GM10266 (cell line): ENCODE measurements around the gene SMAD3.

Source experiments
- DNase-seq: peaks from one replicate; pipeline ENCODE4 v3.0.0; 2012; ENCODE audit errors: extremely low spot score
- TF ChIP-seq, protein P1 (sequence below): IDR thresholded peaks from 2 replicates; pipeline ENCODE4 v1.5.1; 2012; ENCODE audit warnings: mild to moderate bottlenecking, low read depth; ENCODE audit not compliant: control insufficient read depth, insufficient read depth; ENCODE audit errors: missing control alignments

The SMAD3 gene

DNA sequence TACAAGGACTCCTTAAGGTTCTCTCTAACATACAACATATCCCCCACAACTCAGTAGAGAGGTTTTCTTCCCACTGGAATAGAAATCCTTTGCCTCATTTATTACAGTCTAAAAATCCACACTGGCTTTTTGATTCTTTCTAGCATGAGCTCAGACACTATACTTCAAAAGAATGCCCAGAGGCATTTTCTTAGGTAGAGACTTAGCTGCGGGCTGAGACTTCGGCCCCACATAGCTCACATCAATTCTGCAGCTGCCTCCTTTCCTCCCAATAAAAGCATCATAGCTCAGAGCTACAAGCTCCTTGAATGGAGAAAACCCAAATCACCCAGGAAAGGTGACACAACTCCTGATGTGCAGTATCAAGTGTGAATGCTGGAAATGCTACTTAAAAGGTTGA is 136.7 kb downstream of the SMAD3 start:
- TF ChIP-seq, protein P1, sequence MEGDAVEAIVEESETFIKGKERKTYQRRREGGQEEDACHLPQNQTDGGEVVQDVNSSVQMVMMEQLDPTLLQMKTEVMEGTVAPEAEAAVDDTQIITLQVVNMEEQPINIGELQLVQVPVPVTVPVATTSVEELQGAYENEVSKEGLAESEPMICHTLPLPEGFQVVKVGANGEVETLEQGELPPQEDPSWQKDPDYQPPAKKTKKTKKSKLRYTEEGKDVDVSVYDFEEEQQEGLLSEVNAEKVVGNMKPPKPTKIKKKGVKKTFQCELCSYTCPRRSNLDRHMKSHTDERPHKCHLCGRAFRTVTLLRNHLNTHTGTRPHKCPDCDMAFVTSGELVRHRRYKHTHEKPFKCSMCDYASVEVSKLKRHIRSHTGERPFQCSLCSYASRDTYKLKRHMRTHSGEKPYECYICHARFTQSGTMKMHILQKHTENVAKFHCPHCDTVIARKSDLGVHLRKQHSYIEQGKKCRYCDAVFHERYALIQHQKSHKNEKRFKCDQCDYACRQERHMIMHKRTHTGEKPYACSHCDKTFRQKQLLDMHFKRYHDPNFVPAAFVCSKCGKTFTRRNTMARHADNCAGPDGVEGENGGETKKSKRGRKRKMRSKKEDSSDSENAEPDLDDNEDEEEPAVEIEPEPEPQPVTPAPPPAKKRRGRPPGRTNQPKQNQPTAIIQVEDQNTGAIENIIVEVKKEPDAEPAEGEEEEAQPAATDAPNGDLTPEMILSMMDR = no peak
- no peak for DNase-seq

DNA sequence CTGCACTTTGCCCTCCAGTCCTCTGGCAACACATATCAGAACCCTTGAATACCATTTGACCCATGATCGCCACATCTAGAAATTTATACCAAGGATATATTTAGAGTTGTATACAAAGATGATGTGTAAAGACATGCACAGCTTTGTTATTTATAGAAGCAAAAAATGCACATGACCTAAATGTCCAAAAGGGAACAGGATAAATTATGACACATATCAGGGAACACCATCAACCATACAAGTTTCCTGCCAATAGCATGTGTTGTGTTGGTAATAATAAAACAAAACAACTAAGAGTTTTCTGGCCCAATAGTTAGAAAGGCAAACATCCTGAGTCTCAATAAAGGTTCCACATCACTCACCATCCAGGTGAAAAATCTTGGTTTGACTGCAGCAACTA is 137.6 kb downstream of the SMAD3 start:
- no peak for DNase-seq
- TF ChIP-seq, protein P1 = no peak

DNA sequence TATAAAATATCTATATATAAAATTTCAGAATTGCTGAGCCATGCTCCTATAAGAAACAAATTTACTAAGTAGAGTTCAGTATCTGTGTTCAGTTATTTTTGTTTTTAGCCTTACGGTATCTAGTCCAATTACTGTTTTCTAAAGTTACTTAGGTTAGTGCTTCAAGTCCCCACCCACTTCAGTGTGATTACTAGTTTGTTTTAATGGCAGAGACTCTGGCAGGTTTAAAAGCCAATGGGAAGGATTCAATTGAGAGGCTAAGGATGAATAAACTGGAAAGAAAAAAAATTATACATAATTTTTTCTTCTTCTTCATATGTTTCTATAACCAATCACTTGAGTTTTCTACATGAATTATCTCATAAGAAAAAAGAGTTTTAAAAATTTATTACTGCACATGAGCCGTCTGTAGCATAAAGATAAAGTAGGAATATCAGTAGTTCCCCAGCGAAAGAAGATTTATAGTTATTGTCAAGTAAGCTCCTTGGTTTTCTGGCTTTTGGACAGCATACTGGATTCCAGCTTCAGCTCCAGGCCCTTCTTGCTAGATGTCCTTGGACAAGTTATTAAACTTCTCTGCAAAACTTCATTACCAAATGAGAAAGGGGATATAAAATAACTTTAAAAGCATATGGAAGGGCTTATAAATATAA is 142.3 kb downstream of the SMAD3 start:
- TF ChIP-seq, protein P1 = no peak
- DNase-seq = no peak

DNA sequence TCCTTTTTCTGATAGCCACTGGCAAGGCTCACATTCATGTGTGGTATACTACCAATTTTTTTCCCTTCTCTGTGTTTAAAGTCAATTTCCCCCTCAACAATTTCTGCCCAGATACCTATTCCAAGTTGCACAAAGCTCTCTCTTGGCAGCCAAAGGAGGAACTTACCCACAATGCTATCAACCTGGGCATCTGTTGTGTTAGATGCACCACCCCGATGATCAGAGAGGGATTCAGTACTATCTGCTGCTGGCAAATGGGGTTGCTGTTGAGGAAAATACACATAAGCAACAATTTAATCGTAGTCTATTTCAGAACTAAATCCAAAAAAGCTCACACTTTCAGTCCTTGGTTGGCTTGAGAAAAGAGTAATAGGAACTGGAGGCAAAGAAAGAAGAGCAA is 143.0 kb downstream of the SMAD3 start:
- no peak for DNase-seq
- TF ChIP-seq, protein P1 = no peak

DNA sequence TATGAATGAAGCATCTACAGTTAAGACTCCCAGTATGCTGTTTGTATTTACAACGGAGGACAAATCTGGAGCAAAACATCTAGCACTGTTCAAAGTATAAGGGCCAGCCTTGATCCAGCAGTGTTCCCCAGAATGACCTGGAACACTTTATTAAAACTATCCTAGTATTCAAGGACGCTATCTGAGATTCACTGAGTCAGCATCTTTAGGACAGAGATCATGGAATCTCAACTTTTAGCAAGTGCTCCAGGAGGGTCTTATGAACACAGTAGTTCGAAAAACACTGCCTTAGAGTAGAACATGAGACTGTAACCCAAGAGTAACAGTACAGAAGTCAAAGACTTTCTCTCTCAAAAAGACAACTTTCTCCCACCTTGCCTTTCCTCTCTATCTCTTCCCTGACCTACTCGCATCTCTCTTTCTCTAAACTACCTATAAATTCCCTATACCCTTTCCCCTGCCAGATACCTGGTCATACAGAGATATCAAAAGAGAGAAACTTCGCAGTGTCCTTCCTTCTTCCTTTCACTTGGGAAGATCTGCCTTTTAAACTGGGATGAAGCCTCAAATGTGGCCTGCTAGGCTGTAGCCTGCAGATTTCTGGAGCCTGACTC is 145.3 kb downstream of the SMAD3 start:
- no peak for DNase-seq
- TF ChIP-seq, protein P1 = no peak

DNA sequence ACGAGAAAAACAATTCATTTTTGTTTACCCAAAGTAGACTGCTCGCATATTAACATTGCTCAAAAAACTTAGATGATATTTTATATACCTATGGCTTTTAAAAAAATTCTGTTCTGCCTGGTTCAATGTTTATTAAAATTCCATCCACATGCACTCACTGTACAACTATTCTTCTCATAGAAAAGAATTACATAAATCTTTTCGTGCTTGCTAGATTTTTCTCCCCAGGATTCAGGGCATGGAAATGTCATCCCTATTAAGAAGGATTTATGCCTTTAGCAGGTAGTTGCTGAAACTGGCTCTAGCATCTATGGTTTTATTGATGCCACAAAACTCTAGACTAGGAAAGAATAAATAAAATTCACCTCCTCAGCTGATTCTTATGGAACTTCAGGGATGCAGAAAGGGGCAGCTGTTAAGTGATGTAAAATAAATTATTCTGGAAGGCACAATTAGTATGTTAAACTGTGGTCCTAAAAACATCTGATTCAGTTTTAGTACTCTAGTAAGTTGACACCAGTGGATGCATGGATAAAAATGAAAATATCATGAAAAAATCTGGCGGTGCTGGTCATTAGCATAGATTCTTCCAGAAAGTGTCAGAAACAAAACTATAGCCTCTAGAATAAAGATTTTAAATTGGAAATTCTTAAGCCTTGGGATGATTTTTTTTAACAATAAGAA is 147.4 kb downstream of the SMAD3 start:
- TF ChIP-seq, protein P1 = no peak
- DNase-seq = no peak

DNA sequence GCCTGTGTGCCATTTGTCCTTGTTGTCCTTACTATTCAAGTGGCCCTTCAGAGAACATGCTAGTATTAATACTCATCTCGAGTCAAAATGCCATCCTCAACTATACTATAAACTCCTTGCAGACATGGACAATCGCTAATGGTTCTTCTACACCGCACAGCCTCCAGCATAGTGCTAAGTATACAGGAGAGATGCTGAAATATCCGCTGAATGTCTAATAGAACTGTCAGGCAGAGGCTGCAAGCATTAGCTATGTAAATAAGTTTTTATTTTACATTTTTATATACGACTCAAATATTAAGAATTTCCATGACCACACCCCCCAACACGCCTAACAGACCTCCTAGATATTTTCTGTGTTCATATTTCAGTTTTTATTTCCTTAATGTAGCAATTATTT is 149.7 kb downstream of the SMAD3 start:
- DNase-seq = no peak
- TF ChIP-seq, protein P1 = no peak
